GM12801 (cell line): Measurements from ENCODE around the gene ANKRD44.

Experiments used
- TF ChIP-seq, protein P1 (sequence below): IDR thresholded peaks from one replicate; pipeline ENCODE4 v1.5.1; 2011; ENCODE audit warnings: control low read depth; ENCODE audit not compliant: insufficient read length; ENCODE audit errors: extremely low read depth

Gene ANKRD44

DNA sequence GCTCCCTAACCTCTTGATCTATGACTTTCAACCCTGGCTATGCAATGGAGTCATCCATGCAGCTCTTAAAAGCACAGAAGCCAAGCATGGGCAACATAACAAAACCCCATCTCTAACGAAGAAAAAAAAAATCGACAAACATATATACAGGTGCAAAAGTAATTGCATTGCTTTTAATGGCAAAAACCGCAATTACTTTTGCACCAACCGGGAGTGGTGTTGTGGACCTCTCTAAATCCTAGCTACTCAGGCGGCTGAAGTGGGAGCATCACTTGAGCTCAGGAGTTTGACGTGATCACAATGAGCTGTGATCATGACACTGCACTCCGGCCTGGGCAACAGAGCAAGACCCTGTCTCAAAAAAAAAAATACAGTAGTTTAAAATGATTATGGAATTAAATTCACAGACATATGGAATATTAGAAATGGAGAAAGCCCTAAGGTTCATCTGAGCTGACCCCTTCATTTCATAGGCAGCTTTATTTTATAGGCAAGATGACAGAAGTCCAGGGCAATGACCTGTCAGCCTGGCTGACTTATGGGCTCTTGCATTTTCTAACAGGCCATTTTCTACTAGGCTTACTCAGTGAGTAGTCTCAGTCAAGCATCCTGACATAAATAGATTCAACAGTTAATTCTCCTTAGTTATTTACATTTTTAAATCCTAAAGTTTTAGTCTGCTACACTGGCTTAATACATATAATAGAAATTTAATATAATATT is 183.8 kb downstream of the ANKRD44 start:
- TF ChIP-seq, protein P1, sequence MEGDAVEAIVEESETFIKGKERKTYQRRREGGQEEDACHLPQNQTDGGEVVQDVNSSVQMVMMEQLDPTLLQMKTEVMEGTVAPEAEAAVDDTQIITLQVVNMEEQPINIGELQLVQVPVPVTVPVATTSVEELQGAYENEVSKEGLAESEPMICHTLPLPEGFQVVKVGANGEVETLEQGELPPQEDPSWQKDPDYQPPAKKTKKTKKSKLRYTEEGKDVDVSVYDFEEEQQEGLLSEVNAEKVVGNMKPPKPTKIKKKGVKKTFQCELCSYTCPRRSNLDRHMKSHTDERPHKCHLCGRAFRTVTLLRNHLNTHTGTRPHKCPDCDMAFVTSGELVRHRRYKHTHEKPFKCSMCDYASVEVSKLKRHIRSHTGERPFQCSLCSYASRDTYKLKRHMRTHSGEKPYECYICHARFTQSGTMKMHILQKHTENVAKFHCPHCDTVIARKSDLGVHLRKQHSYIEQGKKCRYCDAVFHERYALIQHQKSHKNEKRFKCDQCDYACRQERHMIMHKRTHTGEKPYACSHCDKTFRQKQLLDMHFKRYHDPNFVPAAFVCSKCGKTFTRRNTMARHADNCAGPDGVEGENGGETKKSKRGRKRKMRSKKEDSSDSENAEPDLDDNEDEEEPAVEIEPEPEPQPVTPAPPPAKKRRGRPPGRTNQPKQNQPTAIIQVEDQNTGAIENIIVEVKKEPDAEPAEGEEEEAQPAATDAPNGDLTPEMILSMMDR = no peak

DNA sequence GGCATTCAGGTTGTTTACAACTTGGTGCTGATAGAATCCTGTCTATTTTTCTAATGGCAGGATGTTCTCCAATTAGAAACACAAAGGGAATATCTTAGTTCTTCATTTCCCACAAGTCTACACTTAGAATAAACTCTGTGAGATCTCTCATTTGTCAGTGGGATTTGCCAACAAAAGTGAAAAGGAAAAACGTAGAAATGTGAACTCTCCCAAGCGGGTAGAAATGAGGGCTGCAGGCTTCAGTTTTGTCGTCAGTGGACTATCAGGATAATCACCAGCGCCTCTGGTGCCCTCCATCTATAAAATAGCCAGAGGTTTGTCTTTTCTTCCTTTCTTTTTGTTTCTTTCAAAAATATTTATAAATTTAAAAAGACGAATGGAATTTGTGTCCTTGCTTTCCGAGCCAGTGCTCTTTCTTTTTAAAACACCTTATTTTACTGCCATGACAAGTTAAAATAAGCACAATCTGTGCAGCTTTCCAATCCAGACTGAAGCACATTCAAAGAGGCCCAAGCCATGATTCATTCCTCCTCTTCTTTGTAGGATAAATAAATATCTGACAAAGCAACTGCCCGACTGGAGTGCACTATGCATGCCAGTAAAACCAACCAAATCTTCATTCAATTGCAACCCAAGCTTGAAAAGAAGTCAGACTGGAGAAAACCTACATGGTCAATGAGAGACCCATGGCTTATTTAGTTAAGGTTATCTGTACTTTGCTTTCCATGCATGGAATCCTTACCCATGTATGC is 185.8 kb downstream of the ANKRD44 start:
- TF ChIP-seq, protein P1 = no peak

GRCh38 chr2:197122821-197123220 is 187.8 kb downstream of the ANKRD44 start:
- TF ChIP-seq, protein P1 = no peak

DNA sequence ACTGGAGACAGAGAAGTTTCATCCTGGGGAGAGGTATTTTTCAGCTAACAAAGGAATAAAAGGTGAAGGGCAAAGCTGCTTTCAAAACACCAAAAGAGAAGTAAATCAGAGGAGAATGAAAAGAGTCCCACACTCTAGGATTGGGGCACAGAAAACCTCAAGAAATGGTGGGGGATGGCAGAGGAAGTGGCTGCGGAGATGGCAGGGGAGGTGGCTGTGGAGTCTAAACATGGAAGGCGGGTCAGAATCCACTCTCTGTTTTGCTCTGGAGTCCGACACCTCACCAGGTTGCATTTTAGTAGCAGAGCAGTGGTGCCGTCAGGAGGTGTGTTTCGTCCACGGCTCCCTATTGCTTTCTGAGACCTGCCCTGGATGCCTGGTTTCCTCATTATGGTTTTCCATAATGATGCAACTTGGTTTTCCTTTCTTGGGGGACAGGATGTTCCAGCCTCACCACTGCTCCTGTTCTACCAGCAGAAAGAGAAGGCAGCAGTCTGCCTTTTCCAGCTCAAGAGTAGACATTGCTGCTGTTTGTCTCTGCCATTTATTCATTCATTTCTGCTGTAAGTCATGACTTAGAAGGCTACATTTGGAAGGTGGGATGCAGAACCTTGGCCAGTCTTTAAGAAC is 188.7 kb downstream of the ANKRD44 start:
- TF ChIP-seq, protein P1 = no peak

DNA sequence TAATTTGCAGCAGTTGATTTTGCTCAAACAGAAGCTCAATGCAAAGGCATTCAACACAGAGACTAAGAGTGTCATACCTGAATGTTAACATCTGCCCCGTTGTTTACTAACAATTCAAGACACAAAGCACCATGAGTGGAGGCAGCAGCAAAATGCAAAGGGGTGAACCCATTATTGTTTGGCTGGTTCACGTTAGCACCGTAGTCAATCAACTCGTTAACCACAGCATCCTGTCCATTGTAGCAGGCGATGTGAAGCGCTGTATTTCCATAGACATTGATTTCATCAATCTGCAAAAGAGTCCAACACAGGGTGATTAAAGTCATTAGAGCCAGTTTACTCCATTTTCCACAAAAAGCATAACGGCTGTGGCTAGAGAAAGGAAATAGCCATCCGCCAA is 189.3 kb downstream of the ANKRD44 start:
- TF ChIP-seq, protein P1 = no peak

- TF ChIP-seq, protein P1 = no peak
Observed at GRCh38 chr2:197116306-197116879, 194.2 kb downstream of the ANKRD44 start.

DNA sequence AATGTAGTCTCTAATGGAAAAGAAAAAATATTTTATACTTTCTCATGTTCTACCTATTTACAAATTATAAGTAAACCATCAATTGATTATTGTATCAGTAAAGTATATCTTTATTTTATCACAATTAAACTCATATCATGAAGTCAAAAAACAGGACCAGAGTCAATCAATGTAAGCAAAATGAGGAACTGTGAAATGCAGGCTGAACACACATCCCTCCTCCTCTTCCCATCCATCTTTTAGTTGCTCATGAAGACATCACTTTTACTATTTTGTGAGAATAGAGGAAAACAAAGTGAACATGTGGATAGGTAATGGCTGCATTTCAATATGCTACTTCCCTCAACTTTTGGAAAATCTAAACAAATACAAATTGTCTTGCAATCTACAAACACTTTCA is 195.3 kb downstream of the ANKRD44 start:
- TF ChIP-seq, protein P1 = no peak
